ENCODE results near the gene SH3GL1. TPM values are rescaled to one million over a fixed set of nuclear protein-coding genes. Genes with fewer than 3 reads are reported as not detected.

SH3GL1 gene
- total RNA-seq, 2 donors from 2014 or later: 47.3 to 56.9 TPM

- ATAC-seq (ENCODE audit: insufficient number of reproducible peaks, low FRiP score, low read depth): no peak
- Histone ChIP-seq H3K4me1 (ENCODE audit: control insufficient read depth in 1 of 2, low read depth in 2 of 2) (peaks cover 53 to 70% of the 10 kb centered on the region in 2 donors), H3K4me3 (peak overlapping the region; percentile 56), H3K27me3 (replicated peaks; ENCODE audit: insufficient read depth) (no peaks in the 10 kb centered on the region), H3K9me3 (no peaks in the 10 kb centered on the region), H3K27ac (peak overlapping the region; percentile 9 to 56), H3K36me3 (no peaks in the 10 kb centered on the region)
- TF ChIP-seq CTCF (IDR thresholded peaks at IDR 0.05): no peak
- no peak for DNase-seq (ENCODE audit: low spot score)
Observed at GRCh38 chr19:4390567-4391305, 9.6 kb downstream of the SH3GL1 start.

- no peak for TF ChIP-seq CTCF (IDR thresholded peaks at IDR 0.05)
- Histone ChIP-seq H3K4me3 (peak overlapping the region; percentile 56), H3K27ac (peak overlapping the region; percentile 9 to 56), H3K36me3 (no peaks in the 10 kb centered on the region), H3K27me3 (replicated peaks; ENCODE audit: insufficient read depth) (no peaks in the 10 kb centered on the region), H3K9me3 (no peaks in the 10 kb centered on the region), H3K4me1 (ENCODE audit: control insufficient read depth in 1 of 2, low read depth in 2 of 2) (peaks cover 53 to 70% of the 10 kb centered on the region in 2 donors)
- ATAC-seq (ENCODE audit: insufficient number of reproducible peaks, low FRiP score, low read depth): no peak
- DNase-seq (ENCODE audit: low spot score): no peak
Observed at GRCh38 chr19:4390017-4390566, 10.3 kb downstream of the SH3GL1 start.

GRCh38 chr19:4389511-4390016 is 10.8 kb downstream of the SH3GL1 start:
- Histone ChIP-seq H3K4me1 (ENCODE audit: control insufficient read depth in 1 of 2, low read depth in 2 of 2) (peaks cover 49 to 64% of the 10 kb centered on the region in 2 donors), H3K27ac (peak overlapping the region; percentile 9 to 56), H3K9me3 (no peaks in the 10 kb centered on the region), H3K4me3 (no peak overlapping the region), H3K36me3 (no peaks in the 10 kb centered on the region), H3K27me3 (replicated peaks; ENCODE audit: insufficient read depth) (no peaks in the 10 kb centered on the region)
- TF ChIP-seq CTCF (IDR thresholded peaks at IDR 0.05): no peak
- DNase-seq (ENCODE audit: low spot score) (no peak), ATAC-seq (ENCODE audit: insufficient number of reproducible peaks, low FRiP score, low read depth) (no peak)

- TF ChIP-seq CTCF (IDR thresholded peaks at IDR 0.05): no peak
- ATAC-seq (ENCODE audit: insufficient number of reproducible peaks, low FRiP score, low read depth): no peak
Observed at GRCh38 chr19:4389064-4389375, 11.3 kb downstream of the SH3GL1 start.

GRCh38 chr19:4388337-4389063 is 11.8 kb downstream of the SH3GL1 start:
- no peaks in the 10 kb centered on the region for H3K36me3 ChIP-seq
- H3K27me3 ChIP-seq (replicated peaks; ENCODE audit: insufficient read depth): no peaks in the 10 kb centered on the region
- no peak overlapping the region for H3K4me3 ChIP-seq
- no peak for ATAC-seq (ENCODE audit: insufficient number of reproducible peaks, low FRiP score, low read depth)
- no peaks in the 10 kb centered on the region for H3K9me3 ChIP-seq
- peaks cover 40 to 55% of the 10 kb centered on the region in 2 donors for H3K4me1 ChIP-seq (ENCODE audit: control insufficient read depth in 1 of 2, low read depth in 2 of 2)
- DNase-seq (ENCODE audit: low spot score): no peak
- no peak for TF ChIP-seq CTCF (IDR thresholded peaks at IDR 0.05)
- peak overlapping the region; percentile 41 to 60 for H3K27ac ChIP-seq

More at GRCh38 chr19:4389064-4389375, 11.3 kb downstream of the SH3GL1 start:
- no peak for DNase-seq (ENCODE audit: low spot score)
- Histone ChIP-seq H3K4me3 (no peak overlapping the region), H3K4me1 (ENCODE audit: control insufficient read depth in 1 of 2, low read depth in 2 of 2) (peaks cover 44 to 59% of the 10 kb centered on the region in 2 donors), H3K9me3 (no peaks in the 10 kb centered on the region), H3K27ac (peak overlapping the region; percentile 41 to 60), H3K27me3 (replicated peaks; ENCODE audit: insufficient read depth) (no peaks in the 10 kb centered on the region), H3K36me3 (no peaks in the 10 kb centered on the region)
